Stimulated activated CD8-positive, alpha-beta memory T cell treated with anti-CD3 and anti-CD28 coated beads, Interleukin-4, amount 100 ng/mL, for 1 hour (primary cell): ENCODE results near the gene RNF151.
"Not testable (repeated sequence)": the region's sequence is repeated elsewhere in the genome, so short reads cannot be mapped to it uniquely, and the experiment has no call there.

Experiments used
- DNase-seq, 2 donors: peaks; one replicate each; pipeline ENCODE4 v3.0.0-alpha.2; 2020; ENCODE audit warnings: low read depth in 2 of 2, low spot score in 1 of 2

RNF151 gene

GRCh38 chr16:2007081-2007836 lies 40.6 kb downstream of the RNF151 start:
- DNase-seq: no peak

- no peak for DNase-seq
Measured at GRCh38 chr16:2008009-2008526, 41.4 kb downstream of the RNF151 start.

GRCh38 chr16:2008631-2009163 lies 42.0 kb downstream of the RNF151 start:
- no peak for DNase-seq

DNA sequence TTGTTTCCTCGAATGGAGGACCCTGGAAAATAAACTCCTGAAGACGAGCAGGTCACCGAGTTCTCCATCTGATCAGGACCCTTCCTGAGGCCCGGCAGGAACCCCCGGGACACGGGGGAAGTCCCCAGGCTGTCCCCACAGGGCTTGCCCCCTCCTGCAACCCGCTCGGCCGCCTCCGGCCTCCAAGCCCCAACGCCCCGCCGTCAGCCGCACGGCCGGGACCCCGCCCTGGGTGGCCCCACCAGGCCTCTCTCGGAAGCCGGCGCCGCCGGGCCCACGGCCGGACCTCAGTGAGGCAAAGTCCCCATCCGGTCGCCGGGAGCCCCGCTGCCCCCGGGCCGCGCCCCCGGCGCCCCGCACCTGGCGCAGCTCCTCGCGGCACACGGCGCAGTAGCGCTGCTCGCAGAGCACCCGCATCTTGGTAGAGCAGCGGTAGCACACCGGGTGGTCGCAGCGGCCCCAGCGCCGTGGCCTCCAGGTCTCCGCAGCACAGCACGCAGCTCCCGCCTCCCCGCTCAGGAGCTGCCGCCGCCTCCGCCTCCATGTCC lies 42.6 kb downstream of the RNF151 start:
- DNase-seq: no peak

GRCh38 chr16:2009791-2010510 lies 43.3 kb downstream of the RNF151 start, which contains the start of gene ZNF598:
TSS of gene ZNF598 (minus strand) at chr16:2009821.
- peak in 1 of 2 donors; percentile 60 for DNase-seq

GRCh38 chr16:2011726-2012125 lies 45.1 kb downstream of the RNF151 start:
- DNase-seq: not testable (repeated sequence)

- no peak for DNase-seq
Measured at GRCh38 chr16:2013527-2013926, 46.9 kb downstream of the RNF151 start.

GRCh38 chr16:2015117-2015946 lies 48.7 kb downstream of the RNF151 start:
- no peak for DNase-seq

- no peak for DNase-seq
Measured at GRCh38 chr16:2015947-2016208, 49.2 kb downstream of the RNF151 start.

GRCh38 chr16:2016407-2016922 lies 49.8 kb downstream of the RNF151 start:
- DNase-seq: no peak
